ENCODE measurements around the gene LDLRAD4.

Gene LDLRAD4

DNA sequence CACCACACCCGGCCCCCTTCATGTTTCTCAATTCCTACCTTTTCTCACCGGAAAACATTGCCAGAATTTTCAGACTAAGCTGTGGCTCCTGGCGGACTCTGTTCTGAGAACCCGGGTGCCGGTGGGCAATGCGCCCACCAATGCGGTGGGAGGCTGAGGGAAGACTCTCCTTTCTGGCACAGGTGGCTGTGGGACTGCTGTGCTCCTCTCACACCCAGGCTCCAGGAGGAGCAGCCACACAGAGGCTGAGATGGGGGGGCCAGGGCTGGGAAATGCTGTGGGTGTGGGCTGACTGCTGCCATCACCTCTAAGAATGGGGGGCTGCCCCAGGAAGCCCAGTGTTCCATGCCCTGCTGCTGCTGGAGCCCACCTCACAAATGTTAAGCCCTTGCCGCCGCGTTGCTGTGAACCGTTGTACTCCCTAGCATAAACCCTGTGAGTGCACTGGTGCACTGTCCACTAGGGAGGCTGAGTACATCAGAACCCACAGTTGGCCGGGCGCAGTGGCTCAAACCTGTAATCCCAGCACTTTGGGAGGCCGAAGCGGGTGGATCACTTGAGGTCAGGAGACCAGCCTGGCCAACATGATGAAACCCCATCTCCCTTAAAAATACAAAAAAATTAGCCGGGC, 152.6 kb downstream of the LDLRAD4 start:
- peak in 2 of 42 donors; percentile 11 to 25 for DNase-seq
- intact Hi-C loops (cut with DNase I), result loop anchor here (10.0 kb wide), 1 partner anchor 156 kb away; the partner anchor contains the start of gene LDLRAD4

DNA sequence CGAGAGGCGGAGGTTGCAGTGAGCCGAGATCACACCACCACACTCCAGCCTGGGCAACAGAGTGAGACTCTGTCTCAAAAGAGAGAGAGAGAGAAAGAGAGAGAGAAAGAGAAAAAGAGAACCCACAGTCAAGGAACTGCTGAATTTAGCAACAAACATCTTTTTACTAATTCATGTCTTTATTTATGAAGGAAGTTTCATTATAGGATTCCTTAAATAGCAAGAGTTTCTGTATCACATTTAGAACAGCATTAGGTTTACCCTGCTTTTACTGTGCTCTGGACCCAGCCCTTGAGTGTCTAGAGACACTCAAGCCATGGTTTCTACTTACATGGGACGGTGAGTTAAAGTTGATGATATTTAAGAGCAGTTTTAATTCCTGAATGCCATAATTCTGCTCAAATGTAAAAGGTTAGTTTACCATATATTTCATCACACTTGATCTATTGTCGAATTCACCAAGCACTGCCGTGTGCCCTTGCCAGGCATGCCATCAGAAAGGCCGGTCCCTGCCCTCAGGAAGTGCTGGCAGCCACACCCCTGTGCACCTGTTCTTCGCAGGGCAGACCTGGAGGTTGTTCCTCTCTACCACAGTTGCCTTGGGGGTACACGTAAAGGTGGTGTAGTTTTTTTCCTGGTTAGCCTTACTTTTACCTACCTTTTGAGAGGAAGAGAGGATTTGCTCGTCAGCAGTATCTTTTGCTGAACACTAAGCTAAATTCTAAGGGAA, 153.3 kb downstream of the LDLRAD4 start:
- DNase-seq, result peak in 1 of 42 donors; percentile 22
- intact Hi-C loops (cut with DNase I), result loop anchor here (10.0 kb wide), 1 partner anchor 157 kb away; the partner anchor contains the start of gene LDLRAD4

DNA sequence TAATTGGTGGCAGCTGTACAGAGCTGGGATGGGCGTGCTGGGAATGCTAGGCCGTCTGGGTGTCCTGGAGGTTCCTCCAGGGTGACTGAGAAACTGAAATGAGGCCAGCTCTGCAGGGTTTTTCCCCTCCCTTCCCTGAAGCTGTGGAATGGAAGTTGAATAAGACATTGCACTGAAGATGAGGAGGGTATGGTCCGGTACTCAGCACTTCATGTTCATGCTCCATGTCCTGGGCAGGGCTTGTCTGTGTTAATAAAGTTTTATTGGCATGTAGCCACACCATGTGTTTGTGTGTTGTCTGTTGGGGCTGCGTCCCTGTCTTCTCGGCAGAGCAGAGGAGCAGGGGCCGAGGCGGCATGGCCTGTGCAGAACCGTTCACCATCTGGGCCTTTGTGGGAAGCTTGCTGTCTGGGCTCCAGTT, 154.0 kb downstream of the LDLRAD4 start:
- peak in 5 of 42 donors; percentile 2 to 35 (median 16) for DNase-seq
- intact Hi-C loops (cut with DNase I), result loop anchor here (10.0 kb wide), 1 partner anchor 158 kb away; the partner anchor contains the start of gene LDLRAD4

GRCh38 chr18:13374096-13374467, 155.5 kb downstream of the LDLRAD4 start:
- intact Hi-C loops (cut with DNase I), result loop anchor here (10.0 kb wide), 1 partner anchor 159 kb away; the partner anchor contains the start of gene LDLRAD4
- DNase-seq, result peak in 3 of 42 donors; percentile 1 to 41 (median 15)

DNA sequence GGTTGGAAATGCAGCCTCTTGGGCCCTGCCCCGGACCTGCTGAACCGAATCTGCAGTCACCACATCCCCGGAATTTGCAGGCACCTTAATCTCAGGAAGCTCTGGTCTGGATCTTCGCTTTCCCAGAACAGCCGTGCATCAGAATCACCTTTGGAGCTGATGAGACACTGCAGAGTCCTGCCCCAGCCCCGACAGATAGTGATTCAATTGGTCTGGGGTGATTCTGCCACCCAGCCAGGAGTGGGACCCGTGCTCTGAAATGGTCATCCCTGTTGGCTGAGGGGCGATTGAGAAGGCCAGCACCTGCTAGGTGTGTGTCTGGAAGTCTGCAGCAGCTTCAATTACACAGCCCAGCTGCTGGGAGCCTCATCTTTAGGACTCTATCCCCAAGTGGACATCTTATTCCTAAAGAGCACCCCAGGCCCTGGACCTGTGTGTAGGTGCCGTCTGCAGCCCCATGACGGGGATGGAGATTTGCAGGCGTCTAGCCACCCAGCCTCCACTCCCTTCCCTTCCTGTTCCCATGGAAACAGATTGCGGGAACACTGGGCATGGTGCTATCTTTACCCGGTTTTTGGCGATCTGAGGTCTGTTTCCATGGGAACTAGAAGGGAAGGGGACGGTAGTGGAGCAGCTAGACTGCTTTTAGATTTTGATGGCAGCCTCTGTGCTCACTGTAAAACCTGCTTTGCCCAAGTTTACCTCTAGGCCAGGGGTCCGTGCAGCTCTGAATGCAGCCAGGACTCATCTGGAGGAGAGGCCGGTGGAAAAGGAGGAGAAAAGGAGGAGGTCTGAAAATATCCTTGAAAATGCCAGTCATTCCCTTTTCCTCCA, 156.1 kb downstream of the LDLRAD4 start:
- intact Hi-C loops (cut with DNase I), result loop anchor here (10.0 kb wide), 1 partner anchor 160 kb away; the partner anchor contains the start of gene LDLRAD4
- DNase-seq, result peak in 13 of 42 donors; percentile 35 to 72 (median 54)

- peak in 36 of 42 donors; percentile 47 to 90 (median 70) for DNase-seq
- intact Hi-C loops (cut with DNase I), result loop anchor here (10.0 kb wide), 1 partner anchor 161 kb away; the partner anchor contains the start of gene LDLRAD4
These were observed 157.0 kb downstream of the LDLRAD4 start for GRCh38 chr18:13375302-13376255.

- intact Hi-C loops (cut with DNase I), result loop anchor here (10.0 kb wide), 1 partner anchor 162 kb away; the partner anchor contains the start of gene LDLRAD4
- DNase-seq, result peak in 9 of 42 donors; percentile 30 to 65 (median 43)
These were observed 157.8 kb downstream of the LDLRAD4 start for GRCh38 chr18:13376298-13376840.

GRCh38 chr18:13376841-13377351, 158.3 kb downstream of the LDLRAD4 start:
- peak in 7 of 42 donors; percentile 15 to 45 (median 40) for DNase-seq

DNA sequence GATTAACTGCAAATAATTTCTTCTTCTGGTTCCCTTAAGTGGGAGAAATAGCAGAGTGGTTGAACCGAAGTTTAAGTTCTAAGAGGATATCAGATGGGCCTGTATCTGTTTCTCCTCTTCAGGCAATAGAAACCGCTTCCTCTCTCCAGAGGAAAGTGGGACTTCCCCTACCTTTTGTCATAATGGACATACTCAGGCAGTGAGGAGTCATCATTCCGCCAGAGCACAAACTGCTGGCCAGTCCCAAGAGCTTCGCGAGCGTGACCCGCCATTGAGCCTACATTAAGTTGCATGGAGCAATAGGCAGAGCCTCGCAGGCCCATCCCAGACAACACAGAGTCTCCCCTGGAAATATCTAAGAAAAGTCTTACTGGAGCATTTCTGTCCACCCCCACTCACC, 158.9 kb downstream of the LDLRAD4 start:
- intact Hi-C loops (cut with DNase I), result loop anchor here (10.0 kb wide), 1 partner anchor 163 kb away; the partner anchor contains the start of gene LDLRAD4

More at GRCh38 chr18:13376841-13377351, 158.3 kb downstream of the LDLRAD4 start:
- intact Hi-C loops (cut with DNase I), result loop anchor here (10.0 kb wide), 1 partner anchor 162 kb away; the partner anchor contains the start of gene LDLRAD4

DNA sequence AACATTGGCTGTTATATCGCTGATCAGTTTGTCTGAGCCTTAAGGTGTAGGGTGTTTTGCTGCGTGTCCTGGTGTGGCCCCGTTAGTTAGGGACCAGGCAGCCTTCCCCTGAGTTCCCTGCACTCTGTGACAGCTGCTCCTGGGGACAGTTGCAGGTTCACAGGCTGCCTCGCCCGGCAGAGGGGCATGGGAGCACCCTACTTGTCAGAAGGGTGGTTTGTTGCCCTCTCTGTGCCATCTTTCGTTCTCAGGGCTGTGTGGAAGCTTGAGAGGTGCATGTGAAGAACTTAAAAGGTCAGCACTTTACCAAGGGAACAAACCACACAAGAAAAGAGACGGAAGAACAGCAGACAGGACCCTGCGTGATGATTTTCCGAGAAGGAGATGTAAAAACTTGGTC, 159.6 kb downstream of the LDLRAD4 start:
- intact Hi-C loops (cut with DNase I), result loop anchor here (10.0 kb wide), 1 partner anchor 163 kb away; the partner anchor contains the start of gene LDLRAD4
- peak in 7 of 42 donors; percentile 15 to 41 (median 28) for DNase-seq

More for the DNA sequence above, 158.9 kb downstream of the LDLRAD4 start:
- peak in 6 of 42 donors; percentile 16 to 48 (median 30) for DNase-seq

DNA sequence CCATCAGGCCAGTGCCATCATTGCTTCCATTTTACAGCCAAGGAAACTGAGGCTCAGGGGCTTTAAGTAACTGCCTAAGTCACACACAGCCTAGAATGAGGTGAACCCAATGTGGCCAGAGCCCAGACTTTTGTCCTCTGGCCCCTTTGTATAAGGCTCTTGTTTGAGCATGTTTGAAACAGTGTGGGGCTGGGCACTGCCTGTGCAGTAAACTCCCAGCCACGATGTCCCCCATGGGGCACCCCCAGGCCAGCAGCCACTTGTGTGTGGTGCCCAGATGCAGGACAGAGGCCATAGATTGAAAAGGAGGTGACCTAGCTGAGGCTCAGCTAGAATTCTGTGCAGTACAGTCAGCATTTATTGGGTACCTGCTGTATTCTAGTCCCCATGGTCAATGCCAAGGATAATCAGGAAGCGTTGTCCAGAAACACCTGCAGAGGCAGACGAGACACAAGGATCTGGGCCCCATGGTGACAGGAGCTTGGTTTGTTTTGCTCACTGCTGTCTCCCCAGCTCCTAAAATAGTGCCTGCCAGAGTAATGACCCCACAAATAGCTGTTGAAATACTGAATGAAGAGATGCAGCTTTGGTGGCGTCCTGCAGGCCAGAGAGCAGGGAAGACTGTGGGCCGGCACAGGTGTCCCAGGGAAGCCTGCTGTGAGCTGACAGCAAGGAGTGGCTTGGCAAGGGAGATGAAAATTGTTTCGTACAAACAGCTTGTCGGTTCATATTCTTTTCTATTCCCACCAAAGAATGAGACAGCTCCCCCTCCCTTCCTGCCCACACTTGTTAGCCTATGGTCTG, 160.7 kb downstream of the LDLRAD4 start:
- intact Hi-C loops (cut with DNase I), result loop anchor here (10.0 kb wide), 1 partner anchor 164 kb away; the partner anchor contains the start of gene LDLRAD4
- peak in 8 of 42 donors; percentile 11 to 43 (median 20) for DNase-seq

DNA sequence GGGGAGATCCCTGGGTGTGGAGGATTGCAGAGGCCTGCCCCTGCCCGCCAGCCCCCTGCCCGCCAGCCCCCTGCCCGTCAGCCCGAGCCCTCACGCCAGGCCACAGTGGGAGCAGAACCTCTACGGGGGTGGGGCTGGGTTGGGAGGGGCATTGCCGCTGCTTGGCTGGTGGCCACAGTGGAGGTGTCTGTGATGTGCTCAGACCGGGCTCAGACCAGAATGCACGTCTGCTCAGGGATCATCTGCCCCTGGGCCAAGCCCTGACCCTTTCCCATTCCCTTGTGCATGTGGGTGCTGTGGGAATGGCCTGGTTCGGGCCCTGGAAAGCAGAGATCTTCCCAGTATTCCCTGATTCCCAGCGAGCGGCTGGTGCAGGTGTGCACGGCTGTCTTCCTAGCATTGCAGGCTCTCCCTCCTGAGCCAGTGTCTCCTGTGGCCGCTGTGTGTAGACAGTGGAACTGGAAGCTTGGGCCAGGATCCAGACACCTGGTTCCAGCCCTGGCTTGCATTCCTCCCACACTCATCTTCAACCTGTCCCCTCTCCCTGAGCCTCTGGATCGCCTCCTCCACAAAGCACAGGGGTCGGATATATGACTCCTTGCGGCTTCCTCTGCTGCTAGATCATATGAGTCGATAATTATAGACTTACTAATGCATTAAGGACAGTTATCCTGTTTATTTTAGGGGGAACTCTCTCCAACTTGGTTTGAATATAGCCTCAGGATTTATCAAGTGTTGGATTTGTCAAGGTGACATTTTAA, 161.6 kb downstream of the LDLRAD4 start:
- peak in 8 of 42 donors; percentile 15 to 49 (median 36) for DNase-seq
- intact Hi-C loops (cut with DNase I), result loop anchor here (10.0 kb wide), 1 partner anchor 165 kb away; the partner anchor contains the start of gene LDLRAD4

DNA sequence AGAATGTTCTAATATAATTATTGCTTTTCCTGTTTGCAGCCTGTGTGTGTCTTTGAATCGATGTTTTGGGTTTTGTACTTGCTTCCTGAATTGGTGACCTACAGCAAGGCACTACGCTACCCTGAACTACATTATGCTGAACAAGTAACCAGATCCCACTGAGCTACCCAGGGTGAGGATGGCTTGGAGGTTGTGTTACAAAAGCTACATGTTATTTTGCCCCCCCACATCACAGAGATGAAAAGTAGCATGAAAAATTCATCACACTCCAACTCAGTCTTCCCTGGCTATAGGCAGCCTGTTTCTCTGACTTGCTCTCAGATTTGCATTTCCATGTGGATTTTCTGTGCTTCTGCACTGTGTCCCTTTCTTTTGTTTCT, 162.1 kb downstream of the LDLRAD4 start:
- DNase-seq, result peak in 7 of 42 donors; percentile 6 to 20 (median 11)
- intact Hi-C loops (cut with DNase I), result no loop called here

GRCh38 chr18:13381331-13381730, 162.8 kb downstream of the LDLRAD4 start:
- peak in 8 of 42 donors; percentile 6 to 30 (median 14) for DNase-seq
- intact Hi-C loops (cut with DNase I), result no loop called here

DNA sequence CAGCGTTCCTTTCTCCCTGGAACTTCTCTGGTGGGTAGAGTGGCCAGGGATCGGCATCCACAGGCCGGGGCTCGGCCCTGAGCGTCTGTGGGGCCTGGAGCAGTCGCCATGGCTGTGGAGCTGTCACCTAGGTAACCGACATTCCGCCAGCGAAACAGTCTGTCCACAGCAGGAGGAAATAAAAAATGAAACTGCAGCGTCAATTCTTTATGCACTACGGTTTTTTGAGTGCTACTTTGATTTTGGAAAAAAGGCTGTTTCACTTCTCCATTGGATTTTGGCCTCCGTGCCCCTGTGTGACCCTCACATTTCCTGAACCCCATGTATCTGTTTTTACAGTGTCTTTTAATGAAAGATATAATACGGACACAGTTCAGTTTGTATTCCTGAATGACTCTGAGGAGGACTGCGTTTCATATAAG, 163.4 kb downstream of the LDLRAD4 start:
- peak in 29 of 42 donors; percentile 16 to 78 (median 60) for DNase-seq
- intact Hi-C loops (cut with DNase I), result no loop called here
